Measurements from ENCODE around the gene OR7A17.

DNA sequence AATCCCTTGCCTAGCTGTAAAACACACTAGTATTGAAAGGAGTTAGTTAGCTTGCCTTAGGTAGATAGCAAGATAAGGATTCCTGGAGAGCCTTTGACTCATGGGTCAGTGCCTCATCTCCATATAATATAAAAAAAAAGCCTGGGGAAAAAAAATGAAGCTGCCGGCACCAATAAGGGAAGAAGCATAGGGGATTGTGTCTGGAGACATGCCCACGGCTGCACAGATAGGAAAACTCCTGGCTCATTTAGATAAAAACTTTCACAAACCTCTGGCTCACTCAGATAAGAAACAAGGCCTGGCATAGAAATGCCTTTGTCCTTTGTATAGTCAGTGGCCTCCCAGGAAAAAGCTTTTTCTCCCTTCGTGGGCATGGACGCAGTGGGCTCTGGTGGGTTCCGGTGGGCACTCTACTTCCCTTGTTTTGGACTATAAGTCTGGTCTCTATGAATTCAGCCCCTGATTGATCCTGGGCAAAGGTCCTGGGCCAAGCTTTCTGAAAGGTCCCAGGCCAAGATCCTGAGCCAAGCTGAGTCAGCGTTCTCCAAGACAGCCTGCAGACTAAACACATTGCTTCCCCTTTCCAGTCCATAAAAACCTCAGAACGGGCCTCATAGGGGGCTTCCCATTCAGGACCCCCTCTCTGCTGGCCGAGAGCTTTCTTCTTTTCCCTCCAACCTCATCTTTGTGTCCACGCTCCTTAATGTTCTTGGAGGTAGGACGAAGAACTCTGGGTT, 4.9 kb upstream of the OR7A17 start:
- TF ChIP-seq POLR2A (IDR thresholded peaks at IDR 0.05) (no peak), EP300 (IDR thresholded peaks at IDR 0.05) (no peak)
